Psoas muscle (tissue), 8 donors: ENCODE data around the gene PTPRD. TPM values are rescaled to one million over a fixed set of nuclear protein-coding genes. Genes with fewer than 3 reads are reported as not detected.

Experiments
- ATAC-seq, 4 donors: fragments of 200-7000 bp; cut with Tn5 transposase; one replicate each; pipeline ENCODE4 v1.9.1; 2020; ENCODE audit warnings: moderate library complexity in 3 of 4, mild to moderate bottlenecking in 2 of 4
- DNase-seq, 2 donors: peaks; one replicate each; pipeline ENCODE4 v3.0.0-alpha.2; 2020
- H3K27ac ChIP-seq: fragments of 200-600 bp; one replicate; pipeline ENCODE4 v1.8.0; 2022
- H3K27me3 ChIP-seq, 3 donors: fragments of 200-600 bp in 1 of 3; one replicate each; pipeline versions ENCODE4 v1.6.1 to v1.8.0; 2013 to 2022; ENCODE audit warnings: low read length in 2 of 3, mild to moderate bottlenecking in 2 of 3, moderate library complexity in 1 of 3; ENCODE audit not compliant: insufficient read depth in 3 of 3
- H3K36me3 ChIP-seq, 2 donors: fragments of 200-600 bp in 1 of 2; one replicate each; pipeline versions ENCODE4 v1.6.1 to v1.8.0; 2013 to 2022; ENCODE audit warnings: low read depth in 1 of 2, mild to moderate bottlenecking in 1 of 2, moderate library complexity in 1 of 2; ENCODE audit not compliant: insufficient read depth in 1 of 2
- H3K4me1 ChIP-seq: fragments of 200-600 bp; one replicate; pipeline ENCODE4 v1.8.0; 2022
- H3K4me3 ChIP-seq: fragments of 200-600 bp; one replicate; pipeline ENCODE4 v1.8.0; 2022; ENCODE audit warnings: mild to moderate bottlenecking
- H3K9me3 ChIP-seq: fragments of 200-600 bp; one replicate; pipeline ENCODE4 v1.8.0; 2022
- CTCF ChIP-seq: fragments of 200-600 bp; IDR thresholded peaks from one replicate; pipeline ENCODE4 v1.8.0; 2022; ENCODE audit warnings: antibody characterized with exemption
- WGBS, 3 donors: extraction: QIAGEN DNeasy Blood & Tissue Kit; methylation state at CpG; one replicate each; pipeline versions ENCODE4 v1.1.6 to v1.1.7; 2013; 5-methylcytosine and 5-hydroxymethylcytosine counted together
- intact Hi-C, 2 donors: fragments of 100-400 bp; cut with DNase I; formaldehyde crosslinking; loops; one replicate each; pipeline versions ENCODE4 v1.11.0 to v1.14.2; 2022
- polyA plus RNA-seq, 3 donors: library from polyadenylated mRNA; stranded (reverse); fragments of 200-250 nt; gene quantifications; one replicate each; pipeline ENCODE4 v1.2.3, GENCODE V29; 2013
- total RNA-seq, 4 donors: library from RNA; stranded (reverse); fragmentation: NEBNext Ultra II Directional in 2 of 4; extraction: Animal tissue kit (Norgen Biotek cat#: 25700) in 2 of 4; gene quantifications; one replicate each; pipeline versions ENCODE4 v1.2.1 to v1.2.4, GENCODE V29; 2021 to 2023
- donor health status: healthy with polysubstance abuse.
- donor health status: DM: no; HTN: no; CAD: no; lungs with moderate emphysema.
- donor health status: Bipolar disorder and iron deficiency.
- donor health status: healthy.
- donor health status: DM: yes; HTN: yes; CAD: no.
- donor health status: DM: no; HTN: no; CAD: no.
- donor health status: DM: no; HTN: no; CAD: no.
- donor health status: DM: yes; HTN: yes; CAD: no.

Gene PTPRD
- total and polyA plus RNA-seq, 7 donors = 0.44 to 3.1 (median 0.91) TPM

DNA sequence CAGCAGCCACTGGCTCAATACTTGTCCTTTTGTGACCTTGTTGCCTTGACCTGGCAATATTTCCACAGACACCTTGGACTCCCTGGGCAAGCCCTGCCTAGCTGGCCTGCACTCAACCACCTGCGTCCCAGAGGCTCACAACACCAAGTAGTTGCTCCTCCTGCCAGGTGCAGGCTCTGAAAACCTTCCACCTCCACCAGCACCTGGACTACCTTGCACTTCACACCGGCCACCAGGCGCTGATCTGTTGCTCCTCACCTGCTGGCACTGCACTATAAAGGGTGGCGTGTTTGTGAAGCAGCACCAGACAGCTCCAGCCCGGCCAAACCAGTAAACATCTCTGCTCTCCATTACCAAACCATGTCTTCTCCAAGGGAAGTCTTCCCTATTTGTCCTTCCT is 997.7 kb downstream of the PTPRD start:
- WGBS, 3 donors = 84 to 91% (median 87%) methylated on average over 5 of the region's 5 CpGs
- intact Hi-C loops = no loop called here
- no peak for TF ChIP-seq CTCF
- no peak overlapping the region for H3K27ac ChIP-seq
- H3K36me3 ChIP-seq = no peaks in the 10 kb centered on the region
- no peak overlapping the region for H3K4me3 ChIP-seq
- DNase-seq (peak in 1 of 2 donors; percentile 26), ATAC-seq (no peak)
- H3K9me3 ChIP-seq = no peaks in the 10 kb centered on the region
- no peaks in the 10 kb centered on the region for H3K27me3 ChIP-seq
- no peaks in the 10 kb centered on the region for H3K4me1 ChIP-seq

DNA sequence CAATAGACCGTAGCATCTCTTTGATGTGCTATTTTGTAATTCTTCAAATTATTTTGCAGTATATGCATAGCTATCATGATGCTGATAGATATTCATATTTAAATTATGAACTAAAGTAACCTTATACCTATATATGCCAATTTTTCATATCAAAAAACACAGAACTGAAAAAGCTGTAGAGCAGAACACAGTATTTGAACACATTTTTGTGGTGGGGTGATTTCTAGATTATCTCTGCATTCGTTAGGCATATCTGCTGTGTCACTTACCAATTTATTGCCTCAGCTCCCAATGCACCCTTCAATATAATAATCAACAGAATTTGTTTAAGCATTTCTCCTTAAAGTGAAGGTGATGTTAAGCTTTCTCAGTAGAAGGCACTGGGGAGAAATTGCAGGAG is 998.2 kb downstream of the PTPRD start:
- WGBS, 3 donors = 75 to 79% (median 78%) methylated on average over 2 of the region's 2 CpGs
- no peak for TF ChIP-seq CTCF

GRCh38 chr9:9612755-9613154 is 1000.0 kb downstream of the PTPRD start:
- Histone ChIP-seq H3K27me3 (no peaks in the 10 kb centered on the region), H3K27ac (no peak overlapping the region), H3K4me3 (no peak overlapping the region), H3K4me1 (no peaks in the 10 kb centered on the region), H3K36me3 (no peaks in the 10 kb centered on the region), H3K9me3 (no peaks in the 10 kb centered on the region)
- intact Hi-C loops = no loop called here
- DNase-seq (no peak), ATAC-seq (no peak)
- TF ChIP-seq CTCF = no peak
- WGBS, 3 donors = 87 to 93% (median 89%) methylated on average over 2 of the region's 2 CpGs

More for the DNA sequence above, 998.2 kb downstream of the PTPRD start:
- Histone ChIP-seq H3K36me3 (no peaks in the 10 kb centered on the region), H3K4me3 (no peak overlapping the region), H3K9me3 (no peaks in the 10 kb centered on the region), H3K4me1 (no peaks in the 10 kb centered on the region), H3K27ac (no peak overlapping the region), H3K27me3 (no peaks in the 10 kb centered on the region)
- intact Hi-C loops = no loop called here
- ATAC-seq (no peak), DNase-seq (no peak)

DNA sequence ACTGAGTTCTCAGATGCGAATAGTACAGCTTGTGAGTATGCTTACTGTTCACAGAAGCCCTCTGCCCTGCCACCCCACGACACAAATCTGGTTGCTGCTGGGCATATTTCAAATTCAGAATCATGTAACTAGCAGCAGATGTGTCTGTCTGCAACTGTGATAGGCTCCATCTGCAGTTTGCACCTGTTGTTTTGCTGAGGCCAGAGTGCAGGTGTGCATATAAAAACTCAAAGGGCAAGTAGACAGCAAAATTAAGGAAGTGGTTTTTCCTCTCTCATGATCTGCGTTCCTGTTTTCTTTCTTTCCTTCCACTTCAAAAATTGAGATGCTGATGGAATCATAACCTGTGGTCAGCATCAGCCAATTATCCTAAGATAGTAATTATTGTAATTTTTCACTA is 1000.5 kb downstream of the PTPRD start:
- 15 to 26% (median 23%) methylated on average over 3 of the region's 3 CpGs for WGBS, 3 donors
- intact Hi-C loops = no loop called here
- H3K9me3 ChIP-seq = no peaks in the 10 kb centered on the region
- ATAC-seq = no peak
- no peak overlapping the region for H3K27ac ChIP-seq
- H3K36me3 ChIP-seq = no peaks in the 10 kb centered on the region
- no peaks in the 10 kb centered on the region for H3K4me1 ChIP-seq
- H3K4me3 ChIP-seq = no peak overlapping the region
- no peak for DNase-seq
- no peaks in the 10 kb centered on the region for H3K27me3 ChIP-seq
- no peak for TF ChIP-seq CTCF

DNA sequence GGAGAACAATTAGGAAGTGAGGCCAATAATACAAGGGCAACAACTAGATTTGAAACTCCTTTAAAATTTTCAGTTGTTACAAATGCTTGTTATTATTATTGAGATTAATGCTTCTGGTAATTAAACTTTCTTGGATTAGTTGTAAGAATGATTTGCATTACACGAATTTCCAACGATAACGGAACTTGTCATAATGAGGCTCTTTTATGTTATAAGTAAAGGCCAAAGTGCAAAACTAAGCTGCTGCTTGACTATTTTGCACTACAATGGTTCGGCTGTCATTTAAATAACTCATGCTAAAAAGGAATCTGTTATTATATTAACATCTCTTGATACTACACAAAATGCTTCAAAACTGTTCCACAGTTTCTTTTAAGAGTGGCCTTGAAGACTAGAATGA is 1007.1 kb downstream of the PTPRD start:
- DNase-seq (no peak), ATAC-seq (no peak)
- no peaks in the 10 kb centered on the region for H3K9me3 ChIP-seq
- intact Hi-C loops = loop anchor here in 1 of 2 donors (5.0 kb wide), 1 partner anchor 337 kb away; no protein-coding TSS in a partner anchor
- WGBS, 3 donors = 75 to 78% (median 77%) methylated on average over 4 of the region's 4 CpGs
- no peaks in the 10 kb centered on the region for H3K4me1 ChIP-seq
- no peaks in the 10 kb centered on the region for H3K36me3 ChIP-seq
- no peak for TF ChIP-seq CTCF
- no peaks in the 10 kb centered on the region for H3K27me3 ChIP-seq
- no peak overlapping the region for H3K27ac ChIP-seq
- no peak overlapping the region for H3K4me3 ChIP-seq
